Colonic mucosa (tissue), 4 donors: ENCODE data around the gene RUSF1. TPM values are rescaled to one million over a fixed set of nuclear protein-coding genes. Genes with fewer than 3 reads are reported as not detected.
A peak's percentile ranks its signal among the peaks of the same experiment; 100 is the strongest.

ENCODE experiments used
- DNase-seq: peaks from one replicate; pipeline ENCODE4 v3.0.0-alpha.2; 2020
- H3K27ac ChIP-seq: fragments of 200-600 bp; one replicate; pipeline ENCODE4 v1.8.0; 2021
- H3K27me3 ChIP-seq: fragments of 200-600 bp; one replicate; pipeline ENCODE4 v1.8.0; 2021
- H3K36me3 ChIP-seq: fragments of 200-600 bp; one replicate; pipeline ENCODE4 v1.8.0; 2021
- H3K4me1 ChIP-seq: fragments of 200-600 bp; one replicate; pipeline ENCODE4 v1.8.0; 2021; ENCODE audit warnings: mild to moderate bottlenecking
- H3K4me3 ChIP-seq: fragments of 200-600 bp; one replicate; pipeline ENCODE4 v1.8.0; 2021
- H3K9ac ChIP-seq, 2 donors: one replicate each; pipeline ENCODE4 v1.7.0; 2013; ENCODE audit warnings: control low read depth in 2 of 2, low read depth in 2 of 2, low read length in 2 of 2
- H3K9me3 ChIP-seq: fragments of 200-600 bp; one replicate; pipeline ENCODE4 v1.8.0; 2021
- intact Hi-C: fragments of 100-400 bp; cut with DNase I; formaldehyde crosslinking; loops from one replicate; pipeline ENCODE4 v1.14.1; 2022
- total RNA-seq, 2 donors: library from RNA; stranded (reverse); fragmentation: NEBNext Ultra II Directional in 1 of 2; extraction: Animal tissue kit (Norgen Biotek cat#: 25700) in 1 of 2; gene quantifications; one replicate each; pipeline ENCODE4 v1.2.1, GENCODE V29; 2021
- TF ChIP-seq, protein P1 (sequence below): fragments of 200-600 bp; IDR thresholded peaks from one replicate; pipeline ENCODE4 v1.8.0; 2022; ENCODE audit warnings: antibody characterized with exemption, mild to moderate bottlenecking
- donor health status: healthy.
- donor health status: DM: no; HTN: no; CAD: no.
- donor health status: DM: no; HTN: no; CAD: no.

RUSF1 gene
- total RNA-seq, 2 donors from 2014 or later: 53.3 to 78.1 TPM

DNA sequence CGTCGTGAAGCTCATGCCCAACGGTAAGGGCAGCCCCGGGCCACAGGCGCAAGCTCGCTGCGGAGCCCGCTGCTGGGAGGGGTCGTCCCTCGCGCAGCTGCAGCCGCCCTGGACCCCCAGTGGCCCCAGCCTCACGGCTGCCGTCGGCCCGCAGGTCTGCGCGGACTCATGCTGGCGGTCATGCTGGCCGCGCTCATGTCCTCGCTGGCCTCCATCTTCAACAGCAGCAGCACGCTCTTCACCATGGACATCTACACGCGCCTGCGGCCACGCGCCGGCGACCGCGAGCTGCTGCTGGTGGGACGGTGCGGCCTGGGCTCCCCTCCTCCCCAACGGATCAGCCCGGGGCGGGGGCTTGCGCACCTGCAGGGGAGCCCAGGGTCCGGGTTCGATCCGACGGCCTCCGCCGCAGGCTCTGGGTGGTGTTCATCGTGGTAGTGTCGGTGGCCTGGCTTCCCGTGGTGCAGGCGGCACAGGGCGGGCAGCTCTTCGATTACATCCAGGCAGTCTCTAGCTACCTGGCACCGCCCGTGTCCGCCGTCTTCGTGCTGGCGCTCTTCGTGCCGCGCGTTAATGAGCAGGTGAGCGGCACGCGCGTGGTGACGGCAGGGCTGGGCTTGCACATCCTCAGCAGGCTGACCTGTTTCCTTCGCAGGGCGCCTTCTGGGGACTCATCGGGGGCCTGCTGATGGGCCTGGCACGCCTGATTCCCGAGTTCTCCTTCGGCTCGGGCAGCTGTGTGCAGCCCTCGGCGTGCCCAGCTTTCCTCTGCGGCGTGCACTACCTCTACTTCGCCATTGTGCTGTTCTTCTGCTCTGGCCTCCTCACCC lies 19.5 kb downstream of the RUSF1 start:
- DNase-seq: no peak
- intact Hi-C loops: no loop called here
- peaks cover 7% of the 10 kb centered on the region for H3K4me1 ChIP-seq
- H3K27me3 ChIP-seq: no peaks in the 10 kb centered on the region
- H3K9ac ChIP-seq: peak overlapping the region in 1 of 2 donors; percentile 79
- H3K27ac ChIP-seq: no peak overlapping the region
- no peaks in the 10 kb centered on the region for H3K36me3 ChIP-seq
- H3K9me3 ChIP-seq: no peaks in the 10 kb centered on the region
- peak overlapping the region; percentile 52 for H3K4me3 ChIP-seq
- TF ChIP-seq, protein P1, sequence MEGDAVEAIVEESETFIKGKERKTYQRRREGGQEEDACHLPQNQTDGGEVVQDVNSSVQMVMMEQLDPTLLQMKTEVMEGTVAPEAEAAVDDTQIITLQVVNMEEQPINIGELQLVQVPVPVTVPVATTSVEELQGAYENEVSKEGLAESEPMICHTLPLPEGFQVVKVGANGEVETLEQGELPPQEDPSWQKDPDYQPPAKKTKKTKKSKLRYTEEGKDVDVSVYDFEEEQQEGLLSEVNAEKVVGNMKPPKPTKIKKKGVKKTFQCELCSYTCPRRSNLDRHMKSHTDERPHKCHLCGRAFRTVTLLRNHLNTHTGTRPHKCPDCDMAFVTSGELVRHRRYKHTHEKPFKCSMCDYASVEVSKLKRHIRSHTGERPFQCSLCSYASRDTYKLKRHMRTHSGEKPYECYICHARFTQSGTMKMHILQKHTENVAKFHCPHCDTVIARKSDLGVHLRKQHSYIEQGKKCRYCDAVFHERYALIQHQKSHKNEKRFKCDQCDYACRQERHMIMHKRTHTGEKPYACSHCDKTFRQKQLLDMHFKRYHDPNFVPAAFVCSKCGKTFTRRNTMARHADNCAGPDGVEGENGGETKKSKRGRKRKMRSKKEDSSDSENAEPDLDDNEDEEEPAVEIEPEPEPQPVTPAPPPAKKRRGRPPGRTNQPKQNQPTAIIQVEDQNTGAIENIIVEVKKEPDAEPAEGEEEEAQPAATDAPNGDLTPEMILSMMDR: no peak

DNA sequence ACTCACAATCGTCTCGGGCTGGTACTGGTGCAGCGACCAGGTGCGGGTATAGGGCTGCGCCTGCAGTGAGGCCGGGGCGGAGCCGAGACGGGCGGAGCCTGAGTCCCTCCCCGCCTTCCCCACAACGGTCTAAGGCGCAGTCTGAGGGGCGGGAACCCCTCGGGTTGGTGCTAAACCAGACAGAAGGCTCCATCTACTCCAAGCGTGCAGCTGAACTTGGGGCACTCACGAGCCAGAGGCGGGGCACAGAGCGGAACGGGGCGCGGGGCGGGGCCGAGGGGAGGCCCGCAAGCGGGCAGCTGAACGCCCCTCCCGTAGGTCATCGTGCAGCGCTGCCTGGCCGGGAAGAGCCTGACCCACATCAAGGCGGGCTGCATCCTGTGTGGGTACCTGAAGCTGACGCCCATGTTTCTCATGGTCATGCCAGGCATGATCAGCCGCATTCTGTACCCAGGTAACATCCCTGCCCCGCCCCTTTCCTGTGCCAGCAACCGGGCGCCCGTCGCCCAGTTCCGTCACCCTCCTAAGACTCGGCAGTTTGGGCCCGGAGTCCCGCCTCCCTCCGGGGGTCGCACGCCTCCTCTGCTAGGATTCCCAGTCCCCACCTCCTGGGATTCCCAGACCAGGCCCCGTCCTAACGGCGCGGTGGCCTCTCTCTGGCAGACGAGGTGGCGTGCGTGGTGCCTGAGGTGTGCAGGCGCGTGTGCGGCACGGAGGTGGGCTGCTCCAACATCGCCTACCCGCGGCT lies 20.3 kb downstream of the RUSF1 start:
- Histone ChIP-seq H3K9ac (peak overlapping the region; percentile 77 to 79), H3K4me1 (peaks cover 7% of the 10 kb centered on the region), H3K27me3 (no peaks in the 10 kb centered on the region), H3K4me3 (peak overlapping the region; percentile 52), H3K9me3 (no peaks in the 10 kb centered on the region), H3K27ac (peak overlapping the region; percentile 54), H3K36me3 (no peaks in the 10 kb centered on the region)
- DNase-seq: peak; percentile 80
- TF ChIP-seq, protein P1: no peak
- intact Hi-C loops: no loop called here

DNA sequence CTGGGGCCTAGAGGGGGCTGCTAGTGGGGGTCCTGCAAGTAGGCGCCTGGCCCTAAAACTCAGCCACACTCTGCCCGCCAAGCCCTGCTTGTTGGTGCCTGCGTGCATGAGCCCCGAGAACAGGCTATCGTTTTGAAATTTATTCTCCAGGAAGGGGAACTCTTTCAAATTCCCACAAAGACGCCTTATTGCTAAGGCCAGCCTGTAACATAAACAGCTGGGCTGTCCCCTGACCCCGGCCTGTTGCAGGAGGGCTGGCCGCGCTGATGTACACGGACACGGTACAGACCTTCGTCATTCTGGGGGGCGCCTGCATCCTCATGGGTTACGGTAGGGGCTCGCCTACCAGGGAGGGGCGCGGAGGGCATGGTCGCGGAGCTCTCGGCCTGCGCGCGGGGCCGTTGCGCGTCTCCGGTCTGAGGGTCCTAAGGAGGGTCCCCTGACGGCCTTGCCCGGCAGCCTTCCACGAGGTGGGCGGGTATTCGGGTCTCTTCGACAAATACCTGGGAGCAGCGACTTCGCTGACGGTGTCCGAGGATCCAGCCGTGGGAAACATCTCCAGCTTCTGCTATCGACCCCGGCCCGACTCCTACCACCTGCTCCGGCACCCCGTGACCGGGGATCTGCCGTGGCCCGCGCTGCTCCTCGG lies 21.0 kb downstream of the RUSF1 start:
- Histone ChIP-seq H3K27me3 (no peaks in the 10 kb centered on the region), H3K36me3 (no peaks in the 10 kb centered on the region), H3K27ac (peak overlapping the region; percentile 54), H3K9ac (peak overlapping the region; percentile 77 to 79), H3K4me1 (peaks cover 7% of the 10 kb centered on the region), H3K4me3 (peak overlapping the region; percentile 52), H3K9me3 (no peaks in the 10 kb centered on the region)
- intact Hi-C loops: no loop called here
- TF ChIP-seq, protein P1: no peak
- DNase-seq: no peak

DNA sequence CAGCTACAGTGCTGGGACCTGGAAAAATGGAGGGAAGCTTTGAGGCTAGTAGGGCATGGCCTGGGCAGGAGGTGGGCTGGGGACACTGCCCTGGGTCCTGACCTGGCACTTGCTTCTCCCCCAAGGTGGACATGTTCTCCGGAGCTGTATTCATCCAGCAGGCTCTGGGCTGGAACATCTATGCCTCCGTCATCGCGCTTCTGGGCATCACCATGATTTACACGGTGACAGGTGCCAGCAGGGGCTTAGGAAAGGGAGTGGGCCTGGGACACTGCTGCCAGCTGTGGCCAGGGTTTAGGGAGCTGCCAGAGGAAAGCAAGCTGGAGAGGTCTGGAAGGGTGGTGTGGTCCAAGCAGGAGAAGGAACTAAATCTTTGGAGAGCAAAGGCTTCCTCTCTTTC lies 22.1 kb downstream of the RUSF1 start:
- peaks cover 7% of the 10 kb centered on the region for H3K4me1 ChIP-seq
- H3K9ac ChIP-seq: no peak overlapping the region
- H3K27me3 ChIP-seq: no peaks in the 10 kb centered on the region
- intact Hi-C loops: no loop called here
- H3K36me3 ChIP-seq: no peaks in the 10 kb centered on the region
- DNase-seq: no peak
- H3K27ac ChIP-seq: peak overlapping the region; percentile 54
- H3K4me3 ChIP-seq: no peak overlapping the region
- no peaks in the 10 kb centered on the region for H3K9me3 ChIP-seq
- TF ChIP-seq, protein P1: no peak

DNA sequence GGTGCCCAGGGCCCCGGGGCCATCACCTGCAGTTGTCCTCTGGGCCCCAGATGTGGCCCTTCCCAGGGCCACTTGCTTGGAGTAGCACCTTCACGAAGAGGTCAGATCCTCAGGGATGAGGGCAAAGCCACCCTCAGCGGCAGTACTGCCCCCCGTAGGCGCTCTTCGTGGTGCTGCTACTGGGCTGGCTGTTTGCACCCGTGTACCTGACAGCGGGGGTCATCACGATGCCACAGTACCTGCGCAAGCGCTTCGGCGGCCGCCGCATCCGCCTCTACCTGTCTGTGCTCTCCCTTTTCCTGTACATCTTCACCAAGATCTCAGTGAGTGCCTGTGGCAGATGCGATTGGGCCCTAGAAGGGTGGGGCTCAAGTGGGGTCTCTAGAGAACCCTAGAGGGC lies 22.6 kb downstream of the RUSF1 start:
- intact Hi-C loops: no loop called here
- Histone ChIP-seq H3K4me3 (no peak overlapping the region), H3K9me3 (no peaks in the 10 kb centered on the region), H3K9ac (no peak overlapping the region), H3K4me1 (peaks cover 7% of the 10 kb centered on the region), H3K27ac (peak overlapping the region; percentile 55), H3K27me3 (no peaks in the 10 kb centered on the region), H3K36me3 (no peaks in the 10 kb centered on the region)
- DNase-seq: no peak
- TF ChIP-seq, protein P1: no peak
